GM23338 (cell line): Measurements from ENCODE around the gene PLEKHN1. TPM values are rescaled to one million over a fixed set of nuclear protein-coding genes. Genes with fewer than 3 reads are reported as not detected.

Experiments
- ATAC-seq: fragments of 200-7000 bp; cut with Tn5 transposase; 3 replicates; pipeline ENCODE4 v1.9.1; 2020
- DNase-seq: peaks from one replicate; pipeline ENCODE4 v3.0.0-alpha.2; 2015; ENCODE audit warnings: low spot score
- H2AFZ ChIP-seq: fragments of 200-600 bp; sonication (generic); 2 replicates; pipeline ENCODE4 v1.8.0; 2016; ENCODE audit warnings: antibody characterized with exemption, mild to moderate bottlenecking, moderate library complexity
- H3F3A ChIP-seq: fragments of 200-600 bp; sonication (generic); replicated peaks from 2 replicates; pipeline ENCODE4 v1.8.0; 2017; ENCODE audit warnings: antibody characterized with exemption, mixed run types, low read depth
- H3K27ac ChIP-seq: fragments of 200-600 bp; sonication (generic); 2 replicates; pipeline ENCODE4 v1.6.1; 2016; ENCODE audit warnings: low read depth
- H3K27me3 ChIP-seq: fragments of 200-600 bp; sonication (generic); 2 replicates; pipeline ENCODE4 v1.8.0; 2016; ENCODE audit warnings: mild to moderate bottlenecking, mixed run types, moderate library complexity; ENCODE audit not compliant: insufficient read depth
- H3K36me3 ChIP-seq: fragments of 200-600 bp; sonication (generic); 2 replicates; pipeline ENCODE4 v1.8.0; 2016; ENCODE audit warnings: mild to moderate bottlenecking; ENCODE audit not compliant: insufficient read depth
- H3K4me1 ChIP-seq: fragments of 200-600 bp; sonication (generic); 2 replicates; pipeline ENCODE4 v1.8.0; 2016; ENCODE audit warnings: mild to moderate bottlenecking, moderate library complexity; ENCODE audit not compliant: insufficient read depth
- H3K4me2 ChIP-seq: fragments of 200-600 bp; sonication (generic); 2 replicates; pipeline ENCODE4 v1.7.1; 2017; ENCODE audit warnings: mixed run types
- H3K4me3 ChIP-seq: fragments of 200-600 bp; sonication (generic); 2 replicates; pipeline ENCODE4 v1.6.1; 2016; ENCODE audit warnings: mixed run types
- H3K79me2 ChIP-seq: fragments of 200-600 bp; sonication (generic); replicated peaks from 2 replicates; pipeline ENCODE4 v1.8.0; 2017; ENCODE audit warnings: mild to moderate bottlenecking; ENCODE audit not compliant: insufficient read depth
- H3K9me2 ChIP-seq: fragments of 200-600 bp; sonication (generic); 2 replicates; pipeline ENCODE4 v1.8.0; 2017; ENCODE audit not compliant: insufficient read depth
- H4K20me1 ChIP-seq: fragments of 200-600 bp; sonication (generic); replicated peaks from 2 replicates; pipeline ENCODE4 v1.8.0; 2017; ENCODE audit warnings: mild to moderate bottlenecking; ENCODE audit not compliant: insufficient read depth
- H3K27ac Mint-ChIP-seq: 2 replicates; pipeline ENCODE4 v1.8.0; 2020; ENCODE audit warnings: inconsistent platforms, mild to moderate bottlenecking, moderate library complexity, mixed read lengths
- H3K27me3 Mint-ChIP-seq: 3 replicates; pipeline ENCODE4 v1.8.0; 2022; ENCODE audit warnings: low read depth, mild to moderate bottlenecking, moderate library complexity, mixed read lengths, inconsistent platforms; ENCODE audit not compliant: insufficient read depth, poor library complexity
- H3K36me3 Mint-ChIP-seq: 3 replicates; pipeline ENCODE4 v1.8.0; 2021; ENCODE audit warnings: low read depth, mild to moderate bottlenecking, inconsistent platforms, moderate library complexity, mixed read lengths
- H3K4me1 Mint-ChIP-seq: 3 replicates; pipeline ENCODE4 v1.8.0; 2020; ENCODE audit warnings: mild to moderate bottlenecking, inconsistent platforms, mixed read lengths
- H3K4me3 Mint-ChIP-seq: 3 replicates; pipeline ENCODE4 v1.8.0; 2021; ENCODE audit warnings: moderate library complexity, mild to moderate bottlenecking, inconsistent platforms, mixed read lengths
- H3K9me3 Mint-ChIP-seq: 3 replicates; pipeline ENCODE4 v1.8.0; 2020; ENCODE audit warnings: moderate library complexity, mild to moderate bottlenecking, inconsistent platforms, mixed read lengths
- ETS1 ChIP-seq: IDR thresholded peaks from 2 replicates; pipeline ENCODE4 v1.6.1; 2016; ENCODE audit warnings: antibody characterized with exemption
- EZH2 ChIP-seq: fragments of 200-600 bp; sonication (generic); IDR thresholded peaks from one replicate; pipeline ENCODE4 v1.8.0; 2017; ENCODE audit warnings: antibody characterized with exemption, mild to moderate bottlenecking, low read depth; ENCODE audit not compliant: unreplicated experiment
- EZH2phosphoT487 ChIP-seq: fragments of 200-600 bp; sonication (generic); IDR thresholded peaks from one replicate; pipeline ENCODE4 v1.8.1; 2018; ENCODE audit warnings: antibody characterized with exemption; ENCODE audit not compliant: unreplicated experiment
- POLR2AphosphoS5 ChIP-seq: IDR thresholded peaks from 2 replicates; pipeline ENCODE4 v1.6.1; 2016; ENCODE audit warnings: antibody characterized with exemption, low read depth
- ZNF114 ChIP-seq: fragments of 250-450 bp; sonication (Bioruptor Pico); IDR thresholded peaks from 2 replicates; pipeline ENCODE4 v1.5.0; 2020; ENCODE audit warnings: mild to moderate bottlenecking, moderate library complexity
- ZNF462 ChIP-seq: fragments of 250-450 bp; sonication (Bioruptor Pico); IDR thresholded peaks from 2 replicates; pipeline ENCODE4 v1.5.0; 2020; ENCODE audit warnings: mild to moderate bottlenecking, moderate library complexity
- polyA plus RNA-seq: library from polyadenylated mRNA; unstranded; fragments of >200 nt; fragmentation: Nextera tagmentation; extraction: Ambion mirVana; gene quantifications from 2 replicates; pipeline ENCODE4 v1.2.1, GENCODE V29; 2016
- total RNA-seq: library from RNA; depleted of rRNA; stranded (reverse); fragments of >200 nt; shearing (Covaris generic); gene quantifications from 2 replicates; pipeline ENCODE4 v1.2.3, GENCODE V29; 2014

Gene PLEKHN1
- total and polyA plus RNA-seq, 2 experiments from 2014 or later: 1.4 to 3.3 TPM

- TF ChIP-seq ZNF462 (CRISPR knock-in tag) (no peak), EZH2phosphoT487 (no peak)
Observed at GRCh38 chr1:932776-933602, 33.3 kb upstream of the PLEKHN1 start (continued).

- H3K36me3 ChIP-seq: no peaks in the 10 kb centered on the region
- no peaks in the 10 kb centered on the region for H3K9me2 ChIP-seq
- Mint-ChIP-seq H3K27ac (no peak overlapping the region), H3K27me3 (peaks cover 69% of the 10 kb centered on the region), H3K36me3 (no peaks in the 10 kb centered on the region), H3K4me3 (no peak overlapping the region), H3K9me3 (no peaks in the 10 kb centered on the region; the same call in 2 of the 3 replicates), H3K4me1 (peaks cover 9% of the 10 kb centered on the region)
- H3K4me3 ChIP-seq: no peak overlapping the region
- 0 out of 3 replicates have a peak, but pooled peaks have one; percentile 2 for ATAC-seq
- H3K79me2 ChIP-seq: no peaks in the 10 kb centered on the region
- no peaks in the 10 kb centered on the region for H4K20me1 ChIP-seq
- TF ChIP-seq ZNF462 (CRISPR knock-in tag) (no peak), POLR2AphosphoS5 (no peak), EZH2 (no peak), EZH2phosphoT487 (no peak), ZNF114 (no peak), ETS1 (no peak)
- H3K4me1 ChIP-seq: no peaks in the 10 kb centered on the region; the same call in 1 of the 2 replicates
- H3F3A ChIP-seq: no peaks in the 10 kb centered on the region
- no peak for DNase-seq
- H3K27me3 ChIP-seq: peaks cover 83% of the 10 kb centered on the region
- H3K27ac ChIP-seq: no peak overlapping the region
- H2AFZ ChIP-seq: no peak overlapping the region
- no peak overlapping the region for H3K4me2 ChIP-seq
Observed at GRCh38 chr1:933603-933940, 32.7 kb upstream of the PLEKHN1 start.
